H9 (cell line): ENCODE measurements around the gene CEP83. TPM values are rescaled to one million over a fixed set of nuclear protein-coding genes. Genes with fewer than 3 reads are reported as not detected.

Experiments
- DNase-seq: peaks from one replicate; pipeline ENCODE4 v3.0.0-alpha.2; 2017
- H2AFZ ChIP-seq: one replicate; pipeline ENCODE4 v1.6.1; 2013; ENCODE audit warnings: mild to moderate bottlenecking, low read length, control low read depth, moderate library complexity
- H2AK5ac ChIP-seq: 2 replicates; pipeline ENCODE4 v1.6.1; 2013; ENCODE audit warnings: low read length, control low read depth, mixed read lengths; ENCODE audit not compliant: insufficient read length
- H2BK120ac ChIP-seq: one replicate; pipeline ENCODE4 v1.6.1; 2013; ENCODE audit warnings: low read depth, mild to moderate bottlenecking, low read length, control low read depth, inconsistent platforms; ENCODE audit not compliant: poor library complexity, severe bottlenecking
- H2BK12ac ChIP-seq: 2 replicates; pipeline ENCODE4 v1.6.1; 2013; ENCODE audit warnings: low read length, control low read depth, mixed read lengths, low read depth; ENCODE audit not compliant: insufficient read length
- H2BK15ac ChIP-seq: 2 replicates; pipeline ENCODE4 v1.6.1; 2013; ENCODE audit warnings: low read depth, low read length, control low read depth
- H2BK20ac ChIP-seq: one replicate; pipeline ENCODE4 v1.6.1; 2013; ENCODE audit warnings: low read depth, mild to moderate bottlenecking, low read length, control low read depth, inconsistent platforms; ENCODE audit not compliant: poor library complexity, severe bottlenecking
- H2BK5ac ChIP-seq: 2 replicates; pipeline ENCODE4 v1.6.1; 2013; ENCODE audit warnings: low read length, control low read depth, mixed read lengths; ENCODE audit not compliant: insufficient read length
- H3K14ac ChIP-seq: 2 replicates; pipeline ENCODE4 v1.6.1; 2013; ENCODE audit warnings: low read length, control low read depth; ENCODE audit not compliant: insufficient read depth
- H3K18ac ChIP-seq: 2 replicates; pipeline ENCODE4 v1.6.1; 2013; ENCODE audit warnings: low read depth, mild to moderate bottlenecking, mixed read lengths, low read length, control low read depth; ENCODE audit not compliant: insufficient read length
- H3K23ac ChIP-seq: 2 replicates; pipeline ENCODE4 v1.6.1; 2013; ENCODE audit warnings: low read length, control low read depth, mixed read lengths, low read depth; ENCODE audit not compliant: insufficient read length
- H3K23me2 ChIP-seq: 2 replicates; pipeline ENCODE4 v1.6.1; 2013; ENCODE audit warnings: low read depth, mild to moderate bottlenecking, mixed read lengths, low read length, control low read depth; ENCODE audit not compliant: insufficient read length, poor library complexity, severe bottlenecking
- H3K27ac ChIP-seq: 2 replicates; pipeline ENCODE4 v1.5.1; 2013; ENCODE audit warnings: low read length, control low read depth, mixed read lengths, low read depth; ENCODE audit not compliant: insufficient read length
- H3K27me3 ChIP-seq: 2 replicates; pipeline ENCODE4 v1.6.1; 2013; ENCODE audit warnings: low read length, control low read depth, inconsistent platforms; ENCODE audit not compliant: insufficient read depth
- H3K4ac ChIP-seq: 2 replicates; pipeline ENCODE4 v1.6.1; 2013; ENCODE audit warnings: low read depth, mild to moderate bottlenecking, control low read depth, inconsistent platforms, low read length, moderate library complexity
- H3K4me1 ChIP-seq: 2 replicates; pipeline ENCODE4 v1.6.1; 2013; ENCODE audit warnings: low read length, control low read depth, inconsistent platforms; ENCODE audit not compliant: insufficient read depth
- H3K4me2 ChIP-seq: 2 replicates; pipeline ENCODE4 v1.6.1; 2013; ENCODE audit warnings: low read length, control low read depth, mixed read lengths; ENCODE audit not compliant: insufficient read length, insufficient read depth
- H3K56ac ChIP-seq: 2 replicates; pipeline ENCODE4 v1.6.1; 2013; ENCODE audit warnings: low read depth, mild to moderate bottlenecking, mixed read lengths, low read length, control low read depth; ENCODE audit not compliant: insufficient read length
- H3K79me1 ChIP-seq: 2 replicates; pipeline ENCODE4 v1.6.1; 2013; ENCODE audit warnings: low read depth, mild to moderate bottlenecking, moderate library complexity, low read length, control low read depth, inconsistent platforms; ENCODE audit not compliant: insufficient read depth, poor library complexity, severe bottlenecking
- H3K79me2 ChIP-seq: 2 replicates; pipeline ENCODE4 v1.6.1; 2013; ENCODE audit warnings: low read length, control low read depth, inconsistent platforms; ENCODE audit not compliant: insufficient read depth
- H3K9ac ChIP-seq: 2 replicates; pipeline ENCODE4 v1.6.1; 2013; ENCODE audit warnings: low read length, control low read depth, mixed read lengths; ENCODE audit not compliant: insufficient read length; ENCODE audit errors: extremely low read depth
- H3K9me3 ChIP-seq: one replicate; pipeline ENCODE4 v1.6.1; 2013; ENCODE audit warnings: low read depth, low read length, inconsistent platforms; ENCODE audit not compliant: control insufficient read depth
- H3T11ph ChIP-seq: one replicate; pipeline ENCODE4 v1.6.1; 2013; ENCODE audit warnings: mild to moderate bottlenecking, low read length, control low read depth, inconsistent platforms
- H4K20me1 ChIP-seq: one replicate; pipeline ENCODE4 v1.6.1; 2013; ENCODE audit not compliant: control insufficient read depth, insufficient read length, insufficient read depth
- H4K5ac ChIP-seq: 2 replicates; pipeline ENCODE4 v1.6.1; 2013; ENCODE audit warnings: low read depth, mild to moderate bottlenecking, mixed read lengths, low read length, control low read depth; ENCODE audit not compliant: insufficient read length
- H4K8ac ChIP-seq: replicated peaks from 2 replicates; pipeline ENCODE4 v1.6.1; 2013; ENCODE audit warnings: low read length, control low read depth, mixed read lengths, low read depth; ENCODE audit not compliant: insufficient read length
- H4K91ac ChIP-seq: 2 replicates; pipeline ENCODE4 v1.6.1; 2013; ENCODE audit warnings: low read depth, mild to moderate bottlenecking, moderate library complexity, mixed read lengths, low read length, control low read depth; ENCODE audit not compliant: insufficient read length
- H3K27ac Mint-ChIP-seq, 3 experiments: 2 replicates in 2 of 3; 3 replicates in 1 of 3; pipeline ENCODE4 v1.8.0; 2020 to 2021; ENCODE audit warnings: mixed read lengths in 3 of 3, mild to moderate bottlenecking in 1 of 3, moderate library complexity in 1 of 3
- H3K27me3 Mint-ChIP-seq: 2 replicates; pipeline ENCODE4 v1.8.0; 2021; ENCODE audit warnings: low read depth, mild to moderate bottlenecking, moderate library complexity, mixed read lengths
- H3K36me3 Mint-ChIP-seq, 3 experiments: 2 replicates in 2 of 3; 3 replicates in 1 of 3; pipeline ENCODE4 v1.8.0; 2020 to 2021; ENCODE audit warnings: low read depth in 3 of 3, mixed read lengths in 3 of 3; ENCODE audit not compliant: insufficient read depth in 1 of 3
- H3K4me1 Mint-ChIP-seq, 2 experiments: 2 replicates each; pipeline ENCODE4 v1.8.0; 2020; ENCODE audit warnings: mixed read lengths in 2 of 2
- H3K4me3 Mint-ChIP-seq, 2 experiments: 2 replicates in 1 of 2; 3 replicates in 1 of 2; pipeline ENCODE4 v1.8.0; 2020 to 2021; ENCODE audit warnings: mild to moderate bottlenecking in 2 of 2, mixed read lengths in 2 of 2, moderate library complexity in 1 of 2
- H3K9me3 Mint-ChIP-seq, 2 experiments: 2 replicates in 1 of 2; 3 replicates in 1 of 2; pipeline ENCODE4 v1.8.0; 2020; ENCODE audit warnings: mild to moderate bottlenecking in 2 of 2, mixed read lengths in 2 of 2, moderate library complexity in 1 of 2
- CTCF ChIP-seq: fragments of 200-600 bp; sonication (generic); conservative IDR thresholded peaks from 3 replicates; pipeline ENCODE4 v1.8.0; 2021; ENCODE audit warnings: antibody characterized with exemption, mild to moderate bottlenecking
- WGBS: extraction: QIAGEN DNeasy Blood & Tissue Kit; methylation state at CpG from one replicate; pipeline ENCODE4 v1.1.7; 2013; ENCODE audit warnings: missing lambda C conversion rate, low lambda C conversion rate, mixed read lengths; ENCODE audit not compliant: insufficient read length; ENCODE audit errors: extremely low coverage; 5-methylcytosine and 5-hydroxymethylcytosine counted together
- total RNA-seq: library from RNA; stranded (reverse); gene quantifications from 2 replicates; pipeline ENCODE4 v1.2.1, GENCODE V29; 2021

Gene CEP83
- total RNA-seq, 1 experiment from 2014 or later = 26.5 TPM

GRCh38 chr12:94469522-94469921, 9.9 kb upstream of the CEP83 start:
- no peak overlapping the region for H4K91ac ChIP-seq
- H3K9me3 Mint-ChIP-seq = no peaks in the 10 kb centered on the region
- no peaks in the 10 kb centered on the region for H3K9me3 ChIP-seq
- no peak overlapping the region for H3K18ac ChIP-seq
- H3T11ph ChIP-seq = no peak overlapping the region
- H2BK15ac ChIP-seq = no peak overlapping the region
- H3K79me1 ChIP-seq = no peaks in the 10 kb centered on the region
- no peaks in the 10 kb centered on the region for H3K4me1 ChIP-seq
- no peaks in the 10 kb centered on the region for H3K4me1 Mint-ChIP-seq
- no peak overlapping the region for H3K56ac ChIP-seq
- DNase-seq = no peak
- H3K27ac ChIP-seq = no peak overlapping the region
- H3K4me2 ChIP-seq = no peak overlapping the region
- no peaks in the 10 kb centered on the region for H4K20me1 ChIP-seq
- no peak overlapping the region for H3K27ac Mint-ChIP-seq
- no peaks in the 10 kb centered on the region for H3K23me2 ChIP-seq
- H3K4me3 Mint-ChIP-seq = no peak overlapping the region
- H2BK12ac ChIP-seq = no peak overlapping the region
- H3K36me3 Mint-ChIP-seq = no peaks in the 10 kb centered on the region
- no peaks in the 10 kb centered on the region for H3K27me3 ChIP-seq
- no peak overlapping the region for H4K8ac ChIP-seq
- H2BK5ac ChIP-seq = no peak overlapping the region
- H3K9ac ChIP-seq = no peak overlapping the region
- H3K14ac ChIP-seq = no peak overlapping the region
- no peak for TF ChIP-seq CTCF
- no peak overlapping the region for H4K5ac ChIP-seq
- no peak overlapping the region for H2BK20ac ChIP-seq
- H3K27me3 Mint-ChIP-seq = peaks cover 5% of the 10 kb centered on the region
- no peak overlapping the region for H2AFZ ChIP-seq
- no peak overlapping the region for H3K23ac ChIP-seq
- H2AK5ac ChIP-seq = no peak overlapping the region
- H3K4ac ChIP-seq = no peak overlapping the region
- H2BK120ac ChIP-seq = no peak overlapping the region
- no CpG with 5 or more reads among the region's 8 CpGs for WGBS
- no peaks in the 10 kb centered on the region for H3K79me2 ChIP-seq
